AG04449 (cell line): Measurements from ENCODE around the gene TEX51.

ENCODE experiments used
- CTCF ChIA-PET: fragments of 350-600 bp; formaldehyde crosslinking; extraction: SDS; loops from one replicate; lab custom pipeline; 2021; ENCODE audit warnings: antibody characterized with exemption; lab: Yijun Ruan, JAX
- POLR2A ChIA-PET: fragments of 400-600, 350-600 bp; formaldehyde crosslinking; extraction: SDS; loops from one replicate; lab custom pipeline; 2020; ENCODE audit warnings: antibody characterized with exemption, inconsistent platforms; lab: Yijun Ruan, JAX
- DNase-seq: peaks from one replicate; pipeline ENCODE4 v3.0.0-alpha.2; 2010; ENCODE audit warnings: low read depth, low spot score
- H3K4me3 ChIP-seq: 2 replicates; pipeline ENCODE4 v1.5.1; 2011; ENCODE audit warnings: low read depth, mild to moderate bottlenecking, control low read depth, low read length
- CTCF ChIP-seq: IDR thresholded peaks from one replicate; pipeline ENCODE4 v1.5.1; 2011; ENCODE audit warnings: mild to moderate bottlenecking, moderate library complexity, low read length, control low read depth, inconsistent platforms; ENCODE audit not compliant: insufficient read depth; ENCODE audit errors: missing control alignments

Gene TEX51

GRCh38 chr2:126858991-126859390 lies 39.7 kb upstream of the TEX51 start:
- CTCF ChIA-PET: no interaction called here
- POLR2A ChIA-PET: no interaction called here
- TF ChIP-seq CTCF: no peak
- DNase-seq: no peak
- no peak overlapping the region for H3K4me3 ChIP-seq

- CTCF ChIA-PET: no interaction called here
- no peak for TF ChIP-seq CTCF
- H3K4me3 ChIP-seq: no peak overlapping the region
- POLR2A ChIA-PET: no interaction called here
- DNase-seq: no peak
These were observed 39.1 kb upstream of the TEX51 start for GRCh38 chr2:126859631-126860030.

GRCh38 chr2:126860385-126860784 lies 38.3 kb upstream of the TEX51 start:
- DNase-seq: no peak
- no peak for TF ChIP-seq CTCF
- POLR2A ChIA-PET: no interaction called here
- no peak overlapping the region for H3K4me3 ChIP-seq
- CTCF ChIA-PET: no interaction called here

- H3K4me3 ChIP-seq: no peak overlapping the region
- TF ChIP-seq CTCF: no peak
- CTCF ChIA-PET: no interaction called here
- POLR2A ChIA-PET: no interaction called here
- no peak for DNase-seq
These were observed 36.0 kb upstream of the TEX51 start for GRCh38 chr2:126862730-126863129.

- no peak overlapping the region for H3K4me3 ChIP-seq
- no peak for DNase-seq
- POLR2A ChIA-PET: no interaction called here
- CTCF ChIA-PET: no interaction called here
- TF ChIP-seq CTCF: no peak
These were observed 35.2 kb upstream of the TEX51 start for GRCh38 chr2:126863336-126864015.

GRCh38 chr2:126864861-126865260 lies 33.8 kb upstream of the TEX51 start:
- DNase-seq: no peak

More at GRCh38 chr2:126864861-126865260, 33.8 kb upstream of the TEX51 start:
- POLR2A ChIA-PET: no interaction called here
- TF ChIP-seq CTCF: no peak
- CTCF ChIA-PET: no interaction called here
- no peak overlapping the region for H3K4me3 ChIP-seq
